Cardiac muscle cell (in vitro differentiated cells and primary cell): ENCODE data around the gene WDR89. TPM values are rescaled to one million over a fixed set of nuclear protein-coding genes. Genes with fewer than 3 reads are reported as not detected.
A peak's percentile ranks its signal among the peaks of the same experiment; 100 is the strongest.
"Not testable (repeated sequence)": the region's sequence is repeated elsewhere in the genome, so short reads cannot be mapped to it uniquely, and the experiment has no call there.

ENCODE experiments used
- DNase-seq, 2 donors: peaks; one replicate each; pipeline versions ENCODE4 v3.0.0 to v3.0.0-alpha.2; 2010 to 2017; ENCODE audit warnings: low read depth in 1 of 2, low spot score in 1 of 2
- H3K27ac ChIP-seq: fragments of 200-600 bp; sonication (generic); 2 replicates; pipeline ENCODE4 v1.5.1; 2016
- H3K27me3 ChIP-seq: fragments of 200-600 bp; sonication (generic); 2 replicates; pipeline ENCODE4 v1.6.0; 2016; ENCODE audit warnings: control low read depth
- H3K36me3 ChIP-seq: fragments of 200-600 bp; sonication (generic); 2 replicates; pipeline ENCODE4 v1.5.1; 2016; ENCODE audit warnings: control low read depth
- H3K4me1 ChIP-seq: fragments of 200-600 bp; sonication (generic); 2 replicates; pipeline ENCODE4 v1.8.1; 2017; ENCODE audit warnings: low read depth, mild to moderate bottlenecking, mixed run types
- H3K4me3 ChIP-seq: fragments of 200-600 bp; sonication (generic); 2 replicates; pipeline ENCODE4 v1.5.1; 2016; ENCODE audit warnings: mild to moderate bottlenecking
- H3K9me3 ChIP-seq: fragments of 200-600 bp; sonication (generic); 2 replicates; pipeline ENCODE4 v1.5.1; 2017; ENCODE audit warnings: low read depth, mild to moderate bottlenecking, control low read depth
- polyA plus RNA-seq: library from polyadenylated mRNA; unstranded; fragments of >200 nt; fragmentation: Nextera tagmentation; extraction: Ambion mirVana; gene quantifications from 2 replicates; pipeline ENCODE4 v1.2.1, GENCODE V29; 2016
- total RNA-seq: library from RNA; depleted of rRNA; stranded (reverse); fragments of >200 nt; gene quantifications from 2 replicates; pipeline ENCODE4 v1.2.3, GENCODE V29; 2016
- TF ChIP-seq, protein P1 (sequence below): IDR thresholded peaks from 2 replicates; pipeline ENCODE4 v1.5.1; 2012; ENCODE audit warnings: low read depth, mild to moderate bottlenecking, low read length

WDR89 gene
- total and polyA plus RNA-seq, 2 experiments from 2014 or later, result 9.0 to 11.7 TPM

DNA sequence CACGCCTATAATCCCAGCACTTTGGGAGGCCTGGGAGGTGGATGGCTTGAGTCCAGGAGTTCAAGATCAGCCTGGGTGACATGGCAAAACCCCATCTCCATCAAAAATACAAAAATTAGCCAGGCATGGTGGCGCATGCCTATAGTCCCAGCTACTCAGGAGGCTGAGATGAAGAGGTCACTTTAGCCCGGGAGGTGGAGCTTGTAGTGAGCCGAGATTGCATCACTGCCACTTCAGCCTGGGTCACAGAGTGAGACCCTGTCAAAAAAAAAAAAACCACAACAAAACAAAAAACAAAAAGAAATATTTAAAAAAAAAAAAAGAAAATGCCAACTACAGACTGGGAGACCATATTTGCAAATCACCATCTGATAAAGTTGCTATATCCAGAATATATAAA lies 17.5 kb downstream of the WDR89 start:
- Histone ChIP-seq H3K4me3 (no peak overlapping the region), H3K27me3 (no peaks in the 10 kb centered on the region), H3K27ac (no peak overlapping the region), H3K36me3 (peaks cover 3% of the 10 kb centered on the region), H3K9me3 (no peaks in the 10 kb centered on the region), H3K4me1 (no peaks in the 10 kb centered on the region)
- TF ChIP-seq, protein P1, sequence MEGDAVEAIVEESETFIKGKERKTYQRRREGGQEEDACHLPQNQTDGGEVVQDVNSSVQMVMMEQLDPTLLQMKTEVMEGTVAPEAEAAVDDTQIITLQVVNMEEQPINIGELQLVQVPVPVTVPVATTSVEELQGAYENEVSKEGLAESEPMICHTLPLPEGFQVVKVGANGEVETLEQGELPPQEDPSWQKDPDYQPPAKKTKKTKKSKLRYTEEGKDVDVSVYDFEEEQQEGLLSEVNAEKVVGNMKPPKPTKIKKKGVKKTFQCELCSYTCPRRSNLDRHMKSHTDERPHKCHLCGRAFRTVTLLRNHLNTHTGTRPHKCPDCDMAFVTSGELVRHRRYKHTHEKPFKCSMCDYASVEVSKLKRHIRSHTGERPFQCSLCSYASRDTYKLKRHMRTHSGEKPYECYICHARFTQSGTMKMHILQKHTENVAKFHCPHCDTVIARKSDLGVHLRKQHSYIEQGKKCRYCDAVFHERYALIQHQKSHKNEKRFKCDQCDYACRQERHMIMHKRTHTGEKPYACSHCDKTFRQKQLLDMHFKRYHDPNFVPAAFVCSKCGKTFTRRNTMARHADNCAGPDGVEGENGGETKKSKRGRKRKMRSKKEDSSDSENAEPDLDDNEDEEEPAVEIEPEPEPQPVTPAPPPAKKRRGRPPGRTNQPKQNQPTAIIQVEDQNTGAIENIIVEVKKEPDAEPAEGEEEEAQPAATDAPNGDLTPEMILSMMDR, result no peak
- no peak for DNase-seq

DNA sequence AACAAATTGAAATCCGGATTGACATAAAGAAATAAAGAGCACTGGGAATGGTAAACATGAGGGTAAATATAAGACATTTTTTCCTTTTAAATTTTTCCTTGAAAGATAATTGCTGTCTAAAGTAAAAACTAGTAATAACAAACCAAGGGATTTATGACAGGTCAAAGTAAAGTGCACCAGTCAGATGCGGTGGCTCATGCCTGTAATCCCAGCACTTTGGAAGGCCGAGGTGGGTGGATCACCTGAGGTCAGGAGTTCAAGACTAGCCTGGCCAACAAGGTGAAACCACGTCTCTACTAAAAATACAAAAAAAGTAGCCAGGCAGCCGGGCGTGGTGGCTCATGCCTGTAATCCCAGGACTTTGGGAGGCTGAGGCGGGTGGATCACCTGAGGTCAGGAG lies 19.7 kb downstream of the WDR89 start:
- H3K4me1 ChIP-seq, H3K9me3 ChIP-seq, H3K4me3 ChIP-seq, DNase-seq, H3K27me3 ChIP-seq, H3K36me3 ChIP-seq: not testable (repeated sequence)
- H3K27ac ChIP-seq, result peak overlapping the region; percentile 43

DNA sequence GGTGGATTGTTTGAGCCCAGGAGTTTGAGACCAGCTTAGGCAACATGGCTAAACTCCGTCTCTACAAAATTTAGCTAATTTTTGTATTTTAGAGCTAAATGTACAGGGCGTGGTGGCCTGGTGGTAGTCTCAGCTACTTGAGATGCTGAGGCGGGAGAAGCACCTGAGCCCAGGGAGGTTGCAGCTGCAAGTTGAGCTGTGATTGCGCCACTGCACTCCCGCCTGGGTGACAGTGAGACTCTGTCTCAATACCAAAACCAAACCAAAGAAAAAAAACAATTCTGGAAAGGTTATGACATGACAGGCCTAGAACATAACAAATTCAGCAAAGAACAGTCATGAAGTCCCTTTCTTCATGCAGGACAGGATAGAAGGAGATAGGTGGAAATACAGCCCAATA lies 25.7 kb downstream of the WDR89 start:
- H3K4me1 ChIP-seq, result no peaks in the 10 kb centered on the region

DNA sequence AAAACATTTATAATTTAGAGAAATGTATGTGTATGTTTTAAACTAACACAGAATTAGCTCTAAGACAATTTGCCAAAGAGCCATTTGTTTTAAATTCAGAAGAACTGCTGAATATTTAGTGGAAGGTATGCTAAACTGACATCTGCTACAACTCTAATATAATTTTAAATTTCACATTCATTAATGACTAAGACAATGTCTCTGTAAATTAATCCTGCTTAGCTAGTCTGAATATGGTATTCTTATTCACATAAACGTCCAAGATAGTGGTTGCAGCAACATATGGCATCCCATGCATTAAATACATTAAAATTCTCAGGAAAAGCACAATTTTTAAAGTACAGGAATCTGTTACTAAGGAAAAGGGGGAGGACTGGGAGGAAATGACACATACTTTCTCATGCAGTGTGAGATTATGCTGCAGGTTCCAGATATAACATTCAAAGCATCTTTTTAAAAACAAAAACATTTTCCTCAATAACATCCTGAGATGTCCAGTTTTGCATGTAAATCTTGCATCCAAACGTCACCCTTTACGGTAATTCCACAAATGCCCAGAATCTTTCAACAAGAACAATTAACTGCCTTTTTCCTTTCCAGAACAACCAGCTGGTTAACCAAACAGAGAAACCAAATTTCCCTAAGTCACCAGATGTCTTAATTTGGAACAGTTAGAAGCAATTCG lies 26.9 kb downstream of the WDR89 start:
- H3K27me3 ChIP-seq, result no peaks in the 10 kb centered on the region
- DNase-seq, result peak in 1 of 2 donors; percentile 67
- no peaks in the 10 kb centered on the region for H3K9me3 ChIP-seq
- no peaks in the 10 kb centered on the region for H3K4me1 ChIP-seq
- H3K27ac ChIP-seq, result no peak overlapping the region
- H3K4me3 ChIP-seq, result no peak overlapping the region
- no peaks in the 10 kb centered on the region for H3K36me3 ChIP-seq
- TF ChIP-seq, protein P1, result no peak

More for the DNA sequence above, 25.7 kb downstream of the WDR89 start:
- no peaks in the 10 kb centered on the region for H3K36me3 ChIP-seq
- no peaks in the 10 kb centered on the region for H3K9me3 ChIP-seq
- H3K27ac ChIP-seq, result no peak overlapping the region
- no peaks in the 10 kb centered on the region for H3K27me3 ChIP-seq
- TF ChIP-seq, protein P1, result no peak
- peak in 1 of 2 donors; percentile 14 for DNase-seq
- H3K4me3 ChIP-seq, result no peak overlapping the region

DNA sequence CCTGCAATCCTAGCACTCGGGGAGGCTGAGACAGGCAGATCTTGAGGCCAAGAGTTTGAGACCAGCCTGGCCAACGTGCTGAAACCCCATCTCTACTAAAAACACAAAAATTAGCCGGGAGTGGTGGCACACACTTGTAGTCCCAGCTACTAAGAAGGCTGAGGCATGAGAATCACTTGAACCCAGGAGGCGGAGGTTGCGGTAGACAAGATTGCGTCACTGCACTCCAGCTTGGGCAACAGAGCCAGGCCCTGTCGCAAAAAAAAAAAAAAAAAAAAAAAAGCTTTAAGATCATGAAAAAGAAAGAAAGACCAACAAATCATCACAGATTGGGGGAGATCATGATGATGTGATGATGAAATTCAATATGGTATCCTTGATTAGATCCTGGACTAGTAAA lies 30.6 kb downstream of the WDR89 start:
- peak in 1 of 2 donors; percentile 11 for DNase-seq
- Histone ChIP-seq H3K9me3 (no peaks in the 10 kb centered on the region), H3K36me3 (no peaks in the 10 kb centered on the region), H3K27ac (no peak overlapping the region), H3K27me3 (no peaks in the 10 kb centered on the region), H3K4me3 (no peak overlapping the region), H3K4me1 (no peaks in the 10 kb centered on the region)
- TF ChIP-seq, protein P1, result no peak

DNA sequence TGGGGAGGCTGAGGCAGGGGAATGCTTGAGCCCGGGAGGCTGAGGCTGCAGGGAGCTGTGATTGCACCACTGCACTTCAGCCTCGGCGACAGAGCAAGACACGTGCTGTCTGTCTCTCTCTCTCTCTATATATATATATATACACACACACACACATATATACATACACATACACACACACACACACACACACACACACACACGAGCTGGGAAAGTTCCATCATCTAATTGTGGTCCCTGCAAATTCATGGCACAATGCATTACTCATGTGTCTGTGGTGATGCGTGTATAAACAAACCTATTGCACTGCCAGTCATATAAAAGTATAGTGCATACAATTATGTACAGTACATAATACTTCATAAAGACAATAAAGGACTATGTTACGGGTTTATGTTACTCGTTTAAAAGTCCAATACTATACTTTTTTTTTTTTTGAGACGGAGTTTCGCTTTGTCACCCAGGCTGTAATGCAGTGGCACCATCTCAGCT lies 36.6 kb downstream of the WDR89 start:
- no peak for DNase-seq
- Histone ChIP-seq H3K27ac (no peak overlapping the region), H3K27me3 (no peaks in the 10 kb centered on the region), H3K4me3 (no peak overlapping the region), H3K36me3 (no peaks in the 10 kb centered on the region), H3K9me3 (no peaks in the 10 kb centered on the region), H3K4me1 (no peaks in the 10 kb centered on the region)
- TF ChIP-seq, protein P1, result no peak
